ENCODE data around the gene ELMO1.

DNA sequence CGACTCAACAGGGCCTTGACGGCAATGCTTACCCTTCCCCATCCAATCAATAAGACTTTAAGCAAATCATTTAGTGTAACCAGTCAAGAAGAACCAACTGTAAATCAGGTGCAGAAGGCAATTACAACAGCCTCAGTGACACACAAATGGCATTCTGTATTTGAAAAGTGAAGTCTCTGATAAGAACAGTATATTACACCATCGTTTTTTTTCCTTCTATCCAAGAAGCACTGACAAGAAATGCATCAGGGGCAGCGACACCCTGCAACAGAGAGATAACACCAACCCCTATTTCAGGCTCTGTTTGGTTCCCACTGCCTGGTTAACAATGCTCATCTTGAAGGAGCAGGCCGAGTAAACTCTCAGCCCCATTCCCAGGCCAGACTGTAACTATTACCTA is 520.4 kb downstream of the ELMO1 start:
- TF ChIP-seq, protein P1, sequence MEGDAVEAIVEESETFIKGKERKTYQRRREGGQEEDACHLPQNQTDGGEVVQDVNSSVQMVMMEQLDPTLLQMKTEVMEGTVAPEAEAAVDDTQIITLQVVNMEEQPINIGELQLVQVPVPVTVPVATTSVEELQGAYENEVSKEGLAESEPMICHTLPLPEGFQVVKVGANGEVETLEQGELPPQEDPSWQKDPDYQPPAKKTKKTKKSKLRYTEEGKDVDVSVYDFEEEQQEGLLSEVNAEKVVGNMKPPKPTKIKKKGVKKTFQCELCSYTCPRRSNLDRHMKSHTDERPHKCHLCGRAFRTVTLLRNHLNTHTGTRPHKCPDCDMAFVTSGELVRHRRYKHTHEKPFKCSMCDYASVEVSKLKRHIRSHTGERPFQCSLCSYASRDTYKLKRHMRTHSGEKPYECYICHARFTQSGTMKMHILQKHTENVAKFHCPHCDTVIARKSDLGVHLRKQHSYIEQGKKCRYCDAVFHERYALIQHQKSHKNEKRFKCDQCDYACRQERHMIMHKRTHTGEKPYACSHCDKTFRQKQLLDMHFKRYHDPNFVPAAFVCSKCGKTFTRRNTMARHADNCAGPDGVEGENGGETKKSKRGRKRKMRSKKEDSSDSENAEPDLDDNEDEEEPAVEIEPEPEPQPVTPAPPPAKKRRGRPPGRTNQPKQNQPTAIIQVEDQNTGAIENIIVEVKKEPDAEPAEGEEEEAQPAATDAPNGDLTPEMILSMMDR (IDR thresholded peaks at IDR 0.05 in 8 of 11, conservative IDR thresholded peaks at IDR 0.05 in 3 of 11), result no peak
- no peak for TF ChIP-seq POLR2AphosphoS5 (IDR thresholded peaks at IDR 0.05)

Measured in spleen (tissue), 7 donors.